Keratinocyte (primary cell): ENCODE results near the gene DCUN1D4.

Experiments used
- CTCF ChIP-seq, 3 experiments: IDR thresholded peaks in 1 of 3; conservative IDR thresholded peaks in 1 of 3; optimal IDR thresholded peaks in 1 of 3; 2 replicates in 2 of 3; 3 replicates in 1 of 3; pipeline versions ENCODE3 to v1.5.1; 2011; ENCODE audit warnings: low read length in 3 of 3, mild to moderate bottlenecking in 3 of 3, moderate library complexity in 2 of 3, control low read depth in 1 of 3, inconsistent platforms in 1 of 3; ENCODE audit not compliant: insufficient read depth in 2 of 3; ENCODE audit errors: extremely low read depth in 1 of 3
- EZH2 ChIP-seq: IDR thresholded peaks from one replicate; pipeline ENCODE4 v1.6.1; 2012; ENCODE audit warnings: inconsistent platforms, mild to moderate bottlenecking, low read length, moderate library complexity

- TF ChIP-seq CTCF (optimal IDR thresholded peaks at IDR 0.05 in 1 of 3, IDR thresholded peaks at IDR 0.05 in 1 of 3, conservative IDR thresholded peaks at IDR 0.05 in 1 of 3; ENCODE audit: extremely low read depth in 1 of 3, insufficient read depth in 2 of 3, low read length in 3 of 3) = no peak
- TF ChIP-seq EZH2 = no peak
Measured at GRCh38 chr4:51825341-51825740, 17.6 kb upstream of the DCUN1D4 start.
